Measurements from ENCODE around the gene PIGC.
"Not testable (repeated sequence)": the region's sequence is repeated elsewhere in the genome, so short reads cannot be mapped to it uniquely, and the experiment has no call there.

The PIGC gene

DNA sequence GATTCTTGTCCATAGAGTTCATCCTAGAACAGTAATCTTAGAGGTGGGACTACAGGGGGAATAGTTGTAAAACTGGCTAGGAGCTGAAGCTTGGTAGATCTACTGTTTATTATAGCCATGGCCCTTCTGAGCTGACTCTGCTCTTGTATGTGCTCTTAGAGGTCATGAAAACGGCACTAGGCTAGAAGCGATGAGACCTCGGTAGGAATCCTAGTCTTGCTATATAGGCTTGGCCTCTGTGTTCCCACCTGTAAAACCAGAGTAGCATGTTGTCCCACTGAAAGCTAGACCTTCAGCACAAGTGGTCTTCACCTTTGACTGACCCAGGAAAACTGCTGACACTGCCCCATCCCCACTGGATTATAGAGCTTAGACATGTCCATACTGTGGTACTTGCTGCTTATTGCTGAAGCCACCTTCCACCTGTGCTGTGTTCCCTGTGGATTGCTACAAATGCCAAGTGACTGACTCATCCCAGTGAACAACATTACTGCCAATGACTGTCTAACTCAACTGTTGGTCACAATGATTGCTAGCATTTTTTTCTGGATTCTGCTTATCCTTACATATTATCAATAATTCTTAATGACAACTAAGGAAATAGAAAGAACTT is 23.0 kb upstream of the PIGC start:
- no peak for DNase-seq (ENCODE audit: low spot score)

DNA sequence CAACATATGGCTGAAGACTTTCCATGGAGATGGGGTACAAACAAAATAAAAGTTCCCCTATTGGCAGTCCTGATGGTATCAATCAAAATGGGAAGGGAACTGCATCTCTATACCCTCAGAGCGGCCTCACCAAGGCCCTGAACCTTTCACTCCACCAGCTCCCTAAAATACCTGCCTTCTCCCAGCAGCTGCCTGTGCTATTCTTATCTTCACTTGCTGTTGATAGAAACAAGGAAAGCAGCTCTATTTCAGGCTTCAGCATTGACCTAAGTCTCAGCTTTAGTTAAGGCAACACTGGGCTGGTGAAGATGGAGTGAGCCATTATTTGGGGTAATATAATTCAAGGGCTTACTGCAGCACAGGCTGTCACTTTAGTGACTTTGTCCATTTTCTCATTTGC is 21.7 kb upstream of the PIGC start:
- no peak for DNase-seq (ENCODE audit: low spot score)

DNA sequence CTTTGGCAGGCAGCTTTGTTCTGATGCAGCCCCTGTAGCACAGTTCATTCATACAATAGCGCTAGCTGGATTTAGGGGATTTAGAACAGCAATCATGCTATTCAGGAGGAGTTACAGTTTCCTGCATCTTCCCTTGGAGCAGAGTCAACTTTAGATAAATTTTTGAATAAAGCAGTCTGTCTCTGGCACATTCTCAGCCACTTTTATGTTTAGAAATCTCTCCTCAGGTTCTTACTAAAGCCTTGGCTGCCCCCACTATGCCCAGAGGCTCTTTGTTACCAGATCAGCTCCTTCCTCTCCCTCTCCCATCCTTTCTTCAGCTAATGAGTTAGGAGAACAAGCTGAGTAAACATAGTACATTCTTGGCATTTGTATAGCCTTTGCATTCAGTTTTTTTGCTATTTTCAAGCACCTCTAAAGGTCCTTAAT is 17.0 kb upstream of the PIGC start:
- DNase-seq (ENCODE audit: low spot score), result no peak

DNA sequence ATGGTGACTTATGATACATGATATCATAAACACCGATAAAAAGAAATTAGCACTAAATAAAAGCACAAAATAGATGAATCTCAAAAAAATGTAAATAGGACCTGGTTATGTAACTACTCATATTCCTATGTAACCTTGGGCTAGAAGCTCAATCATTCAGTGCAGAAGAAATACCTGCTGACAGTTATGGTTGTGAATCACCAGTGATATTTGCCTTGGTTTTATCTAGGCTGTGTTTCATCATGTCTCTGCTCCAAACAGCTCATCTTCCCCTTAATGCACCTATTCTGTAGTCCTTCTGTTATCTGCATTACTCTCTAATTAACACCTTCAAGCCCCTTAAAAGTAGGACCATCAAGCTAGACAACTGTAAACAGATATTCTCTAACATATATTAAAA is 16.3 kb upstream of the PIGC start:
- DNase-seq (ENCODE audit: low spot score), result no peak

DNA sequence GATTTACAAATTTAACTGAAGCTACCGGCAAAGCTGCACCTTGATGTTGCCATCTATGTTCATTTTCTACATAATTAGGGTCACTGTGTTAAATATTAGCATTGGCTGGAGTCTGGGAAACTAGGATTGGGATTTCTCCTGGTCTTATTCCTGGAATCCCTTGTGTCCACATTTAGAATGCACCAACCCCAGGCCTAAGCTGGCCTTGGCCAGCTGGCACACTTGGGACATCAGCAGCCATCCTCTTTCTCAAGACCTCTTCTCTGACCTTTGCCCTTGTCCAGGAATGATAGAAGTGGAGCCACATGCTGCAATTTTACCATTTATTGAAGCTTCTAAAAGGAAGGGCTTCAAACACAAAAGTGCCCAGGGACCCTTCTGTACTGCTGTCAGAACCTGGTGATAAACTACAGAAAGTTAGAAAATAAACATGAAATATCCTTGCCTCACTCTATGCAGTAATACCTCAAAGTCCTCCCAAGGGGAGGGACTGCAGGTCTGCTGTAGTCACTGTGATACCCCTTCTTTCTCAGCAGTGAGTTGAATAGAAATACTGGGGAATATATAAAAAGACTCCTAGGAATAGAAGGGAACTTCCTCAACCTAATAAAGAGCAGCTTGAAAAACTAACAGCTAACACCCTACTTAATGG is 13.7 kb upstream of the PIGC start:
- no peak for DNase-seq (ENCODE audit: low spot score)

DNA sequence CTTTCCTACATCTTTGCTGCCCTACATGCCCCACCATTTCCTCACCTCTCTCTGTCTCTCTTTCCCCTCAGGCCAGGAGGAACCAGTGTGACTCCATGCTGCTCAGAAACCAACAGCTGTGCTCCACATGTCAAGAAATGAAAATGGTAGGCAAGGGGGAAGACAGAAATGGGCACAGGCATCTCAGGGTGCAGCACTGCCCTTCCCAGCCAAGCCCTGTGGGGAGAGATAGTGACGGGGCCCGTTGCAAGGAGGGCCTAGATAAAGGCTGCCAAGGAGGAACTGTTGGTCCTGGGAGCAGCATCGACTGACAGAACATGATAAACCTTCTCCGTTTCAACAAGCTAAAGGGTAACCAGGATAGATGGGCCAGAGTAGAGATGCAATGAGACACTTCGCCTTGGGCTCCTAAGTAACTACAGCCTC is 12.5 kb upstream of the PIGC start:
- no peak for DNase-seq (ENCODE audit: low spot score)

DNA sequence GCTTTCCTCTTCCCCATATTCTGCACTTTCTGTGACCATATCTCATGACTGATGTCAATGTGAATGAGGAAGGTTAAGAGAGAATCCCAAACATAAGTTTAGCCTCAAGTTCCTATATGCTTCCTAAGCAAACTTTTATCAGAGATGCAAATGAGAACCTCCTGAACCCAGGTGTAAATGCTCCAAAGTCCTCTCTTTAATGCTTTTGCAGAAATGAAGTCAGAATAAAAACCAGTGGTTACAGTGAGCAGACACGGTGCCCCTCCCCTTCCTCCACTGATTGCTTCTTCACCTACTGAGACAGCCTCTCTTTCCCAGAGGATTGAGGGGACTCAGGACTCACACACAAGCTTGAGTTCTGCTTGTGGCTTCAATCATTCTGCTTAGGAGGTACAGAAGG is 11.6 kb upstream of the PIGC start:
- no peak for DNase-seq (ENCODE audit: low spot score)

DNA sequence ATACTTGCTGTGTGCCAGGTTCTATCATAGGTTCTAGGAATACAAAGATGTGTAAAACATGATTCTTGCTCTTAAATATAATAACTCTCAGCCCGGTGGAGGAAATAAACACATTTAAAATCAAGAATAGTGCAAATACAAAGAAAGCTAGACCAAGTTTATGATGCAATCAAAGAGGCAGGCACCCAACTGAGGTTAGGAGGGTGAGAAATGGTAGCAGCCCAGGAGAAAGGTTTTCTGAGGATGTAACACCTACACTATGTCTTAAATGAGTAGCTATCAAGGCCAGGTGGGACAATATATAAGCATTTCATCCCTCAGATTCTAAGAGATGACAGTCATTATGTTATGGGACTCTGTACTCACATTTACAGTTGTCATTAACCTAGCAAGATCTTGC is 9.7 kb upstream of the PIGC start:
- DNase-seq (ENCODE audit: low spot score), result no peak

DNA sequence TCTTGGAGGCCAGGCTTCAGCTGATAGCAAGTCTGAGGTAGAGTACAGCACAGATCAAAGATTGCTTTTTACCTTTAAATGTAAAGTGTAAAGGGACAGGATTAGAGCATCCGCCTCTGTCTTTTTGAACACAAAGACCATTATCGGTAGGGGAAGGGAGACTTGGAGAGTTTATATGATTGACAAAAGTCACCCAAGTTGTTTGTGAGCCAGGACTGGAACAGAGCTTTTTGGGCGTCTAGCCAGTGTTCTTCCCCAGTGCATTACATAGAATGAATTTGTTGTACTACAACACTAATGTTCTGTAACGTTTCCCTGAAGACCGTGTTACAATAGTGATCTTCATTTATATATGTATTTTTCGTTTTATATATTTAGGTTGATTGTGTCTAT is 9.3 kb upstream of the PIGC start:
- DNase-seq (ENCODE audit: low spot score), result no peak

DNA sequence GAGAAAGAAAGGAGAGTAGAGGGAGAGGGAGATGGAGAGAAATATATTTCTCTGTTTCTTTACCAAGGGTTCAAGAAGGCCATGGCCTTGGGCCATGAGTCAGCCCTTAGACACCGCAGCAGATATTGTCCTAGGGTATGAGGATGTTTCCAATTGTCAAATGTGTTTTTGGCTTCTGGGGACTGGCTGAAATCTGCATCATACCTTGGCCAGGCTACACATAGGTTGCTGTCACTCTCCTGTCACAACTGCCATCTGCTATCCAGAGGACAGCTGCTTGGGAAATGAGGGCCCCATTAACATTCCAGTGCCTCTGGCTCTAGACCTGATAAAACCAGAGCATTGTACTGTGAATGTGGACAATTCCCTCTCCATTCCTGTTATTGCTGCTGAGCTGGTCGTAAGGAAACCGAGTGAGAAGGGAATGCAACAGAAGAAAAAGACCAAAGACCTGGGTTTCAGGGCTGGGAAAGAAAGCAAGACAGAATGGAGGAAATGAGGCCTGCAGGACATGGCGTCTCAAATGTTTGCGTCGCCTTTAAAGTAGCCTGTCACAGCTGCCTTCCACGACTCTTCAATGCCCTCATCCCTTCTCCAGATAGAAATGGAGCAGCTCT is 8.8 kb upstream of the PIGC start:
- no peak for DNase-seq (ENCODE audit: low spot score)

DNA sequence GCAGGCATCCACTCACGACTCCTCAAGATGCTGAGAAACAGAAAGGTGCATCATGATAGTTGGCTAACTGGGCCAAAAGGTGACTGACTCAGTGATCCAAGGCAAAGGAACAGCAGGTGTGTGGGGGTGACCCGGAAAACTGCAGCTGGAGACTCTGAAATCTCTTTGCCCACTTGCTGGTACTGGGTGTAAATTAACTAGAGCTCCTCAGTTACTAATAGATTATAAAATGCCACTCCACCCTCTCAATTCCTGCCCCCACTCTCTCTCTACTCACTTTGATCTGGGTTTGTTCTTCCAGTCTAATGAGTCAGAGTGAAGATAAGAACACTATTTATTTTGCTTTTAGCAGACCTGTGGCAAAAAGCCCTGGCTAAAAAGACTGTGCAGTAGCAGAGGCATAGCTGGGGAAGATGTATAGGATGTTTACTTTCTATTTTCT is 7.2 kb upstream of the PIGC start:
- DNase-seq (ENCODE audit: low spot score), result no peak

DNA sequence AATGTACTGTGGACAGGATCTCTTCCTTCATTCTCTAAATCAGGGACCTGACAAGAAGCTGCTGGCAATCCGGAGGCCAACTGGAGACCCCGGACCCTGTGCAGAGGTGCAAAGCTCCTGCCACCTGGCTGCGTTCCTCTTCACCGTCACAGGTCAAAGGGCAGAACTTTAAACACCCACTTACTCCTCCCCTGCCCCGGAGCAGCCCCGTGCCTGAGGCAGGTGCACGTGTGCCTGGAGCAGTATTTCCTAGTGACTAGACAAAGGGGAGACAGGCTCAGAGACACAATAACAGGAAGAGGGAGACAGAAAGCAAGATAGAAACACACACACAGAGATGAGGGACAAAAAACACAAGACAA is 6.6 kb upstream of the PIGC start:
- DNase-seq (ENCODE audit: low spot score), result no peak

DNA sequence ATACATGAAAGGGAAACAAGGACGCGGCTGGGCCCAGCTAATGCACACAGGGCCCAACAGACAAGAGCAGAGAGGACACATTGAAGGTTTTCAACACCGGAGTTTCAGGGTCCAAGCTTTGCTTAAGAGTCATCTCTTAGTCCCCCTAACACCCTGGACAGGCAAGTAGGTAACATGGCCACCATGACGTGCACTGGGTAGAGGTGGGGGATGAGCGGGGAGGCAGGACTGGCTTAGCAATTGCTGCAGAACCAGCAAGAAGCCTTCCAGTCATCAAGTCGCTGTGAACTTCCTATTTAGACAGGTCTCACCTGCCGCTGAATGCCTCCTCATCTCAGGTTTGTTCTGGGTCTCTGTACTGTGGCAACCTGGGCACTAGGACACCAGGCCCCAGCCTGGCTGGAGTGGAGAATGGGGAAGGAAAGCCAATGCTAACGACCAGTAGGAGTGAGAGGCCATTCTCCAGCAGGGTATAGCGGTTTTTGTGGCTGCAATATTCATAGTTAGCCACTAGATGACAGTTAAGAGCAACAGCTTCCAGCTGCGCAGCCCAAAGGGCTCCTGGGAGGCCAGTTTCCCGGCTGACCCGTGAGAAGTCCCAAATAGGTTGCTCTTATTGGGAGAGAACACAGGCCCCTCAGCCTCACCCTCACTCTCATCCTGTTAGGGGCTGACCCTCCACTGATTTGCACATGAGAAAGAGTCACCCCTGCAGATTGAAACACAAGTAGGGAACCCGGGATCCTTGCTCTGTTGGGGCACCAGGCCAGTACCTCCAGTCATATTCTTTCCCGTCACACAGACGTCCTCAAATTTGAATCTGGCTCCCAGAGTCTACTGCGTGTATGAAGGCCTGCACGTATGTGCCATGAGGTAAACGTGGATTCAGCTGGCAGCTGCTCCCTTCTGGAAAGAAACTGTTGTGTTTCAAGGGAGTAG is 6.0 kb upstream of the PIGC start:
- peak; percentile 70 for DNase-seq (ENCODE audit: low spot score)

DNA sequence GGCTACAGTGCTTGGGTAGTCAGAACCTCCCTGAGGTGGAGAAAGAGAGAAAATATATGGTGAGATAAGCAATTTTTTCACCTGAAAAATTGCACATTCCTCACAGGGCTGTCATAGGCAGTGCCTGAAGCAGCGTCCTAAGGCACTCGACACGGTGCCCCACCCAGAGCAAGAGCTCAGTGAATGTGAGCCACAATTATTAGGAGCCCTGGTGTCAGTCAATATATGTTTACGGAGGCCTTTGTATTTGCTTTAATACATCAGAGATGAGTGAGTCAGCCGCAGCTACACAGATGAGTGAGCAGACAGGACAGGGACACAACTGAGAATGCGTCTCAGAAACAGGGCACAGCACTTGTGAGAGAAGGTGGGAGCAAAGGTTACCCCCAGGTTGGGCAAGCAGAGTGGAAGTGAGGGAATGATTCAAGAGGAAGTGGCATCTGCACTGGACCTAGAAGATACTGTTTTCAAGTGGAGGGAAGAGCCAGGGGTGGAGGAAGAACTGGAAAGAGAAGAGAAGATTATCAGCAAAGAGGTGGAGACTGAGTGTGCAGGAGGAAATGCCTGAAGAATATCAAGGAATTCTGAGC is 5.2 kb upstream of the PIGC start:
- DNase-seq (ENCODE audit: low spot score), result no peak

DNA sequence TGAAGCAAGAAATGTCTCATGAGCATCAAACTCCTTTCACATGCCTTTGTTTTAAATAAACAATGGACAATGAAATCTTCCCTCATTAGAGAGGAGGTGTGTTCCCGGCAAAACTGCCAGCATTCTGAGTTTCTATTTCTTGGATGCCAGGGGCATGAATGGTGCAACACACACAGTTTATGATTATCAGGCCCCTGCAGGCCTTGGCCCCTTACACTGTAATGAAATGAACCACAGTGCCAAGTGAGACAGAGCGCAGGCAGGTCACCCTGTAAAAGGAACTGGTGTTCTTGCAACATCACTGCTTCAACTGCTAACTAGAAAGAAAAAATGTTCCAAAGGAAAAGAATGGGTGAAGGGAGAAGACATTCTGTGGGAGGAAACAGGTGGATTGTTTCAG is 3.8 kb upstream of the PIGC start:
- DNase-seq (ENCODE audit: low spot score), result no peak

DNA sequence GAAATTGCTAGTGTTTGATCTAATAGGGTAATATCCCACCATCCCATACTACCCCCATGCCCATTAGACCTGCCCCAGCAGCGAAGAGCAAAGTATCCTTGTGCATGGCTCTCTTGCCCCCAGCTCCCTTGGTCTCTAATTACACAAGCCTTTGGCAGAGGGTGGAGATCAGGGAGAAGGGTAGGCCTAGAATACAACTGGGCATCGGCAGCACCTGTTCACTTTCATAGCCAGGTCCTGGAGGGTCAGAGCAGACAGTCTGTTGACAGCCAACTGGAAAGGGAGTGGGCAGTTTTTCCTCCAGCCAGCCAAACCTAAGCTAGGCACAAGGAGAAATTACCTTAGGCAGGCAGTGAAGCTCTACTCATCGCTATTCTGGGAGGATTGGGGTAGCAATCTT is 2.7 kb upstream of the PIGC start:
- no peak for DNase-seq (ENCODE audit: low spot score)

DNA sequence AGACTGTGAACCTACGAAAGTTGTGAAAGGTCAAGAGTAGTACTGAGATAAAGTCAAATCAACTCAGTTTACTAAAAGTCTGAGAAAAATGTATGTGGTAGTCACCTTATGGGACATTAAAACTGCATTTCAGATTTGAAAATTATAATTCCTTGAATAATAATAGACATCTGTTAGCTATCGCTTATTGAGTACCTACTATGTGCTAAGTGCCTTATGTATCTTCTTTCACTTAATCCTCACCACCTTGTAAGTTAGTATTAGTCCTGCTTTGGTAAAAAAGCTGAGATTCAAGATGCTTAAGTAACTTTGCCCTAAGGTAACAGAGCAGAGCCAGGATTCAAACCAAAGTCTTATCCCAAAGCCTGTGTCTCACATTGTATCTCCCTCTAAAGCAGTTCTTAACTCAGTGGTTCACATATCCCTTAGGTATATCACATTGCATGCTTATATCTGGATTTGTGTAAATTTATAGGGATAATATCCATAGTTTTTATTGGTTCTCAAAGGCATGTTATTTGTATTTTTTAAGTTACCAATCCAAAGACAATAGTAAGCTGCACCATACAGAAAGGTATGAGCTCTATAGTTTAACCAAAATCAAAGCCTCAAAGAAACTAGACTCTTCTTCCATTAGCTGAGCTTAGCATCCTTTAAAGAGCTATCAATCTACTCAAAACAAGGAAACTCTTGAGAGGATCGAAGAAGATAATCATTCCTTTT is 865 bp downstream of the PIGC start:
- no peak for DNase-seq (ENCODE audit: low spot score)

DNA sequence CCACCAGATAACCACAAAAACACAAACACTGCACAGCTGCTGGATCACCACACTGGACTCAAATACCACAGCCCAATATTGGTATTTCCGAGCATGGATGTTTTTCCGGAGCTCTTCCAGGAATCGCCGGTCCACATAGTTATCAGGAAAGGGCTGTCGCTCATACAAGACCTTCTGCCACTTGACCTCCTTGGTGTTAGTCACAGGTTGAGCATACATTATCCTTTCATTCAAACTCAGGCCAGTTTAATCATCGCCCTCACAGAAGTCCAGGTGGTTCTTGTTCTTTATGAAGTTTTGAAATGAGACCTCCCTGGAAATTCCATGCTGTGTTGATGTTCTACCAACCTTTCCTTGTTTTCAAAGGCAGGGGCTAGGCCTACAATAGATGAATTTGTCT is 1.5 kb downstream of the PIGC start:
- DNase-seq (ENCODE audit: low spot score), result no peak

DNA sequence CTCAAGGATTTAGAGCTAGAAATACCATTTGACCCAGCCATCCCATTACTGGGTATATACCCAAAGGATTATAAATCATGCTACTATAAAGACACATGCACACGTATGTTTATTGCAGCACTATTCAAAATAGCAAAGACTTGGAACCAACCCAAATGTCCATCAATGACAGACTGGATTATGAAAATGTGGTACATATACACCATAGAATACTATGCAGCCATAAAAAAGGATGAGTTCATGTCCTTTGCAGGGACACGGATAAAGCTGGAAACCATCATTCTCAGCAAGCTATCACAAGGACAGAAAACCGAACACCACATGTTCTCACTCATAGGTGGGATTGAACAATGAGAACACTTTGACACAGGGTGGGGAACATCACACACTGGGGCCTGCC is 6.7 kb downstream of the PIGC start:
- not testable (repeated sequence) for DNase-seq (ENCODE audit: low spot score)

DNA sequence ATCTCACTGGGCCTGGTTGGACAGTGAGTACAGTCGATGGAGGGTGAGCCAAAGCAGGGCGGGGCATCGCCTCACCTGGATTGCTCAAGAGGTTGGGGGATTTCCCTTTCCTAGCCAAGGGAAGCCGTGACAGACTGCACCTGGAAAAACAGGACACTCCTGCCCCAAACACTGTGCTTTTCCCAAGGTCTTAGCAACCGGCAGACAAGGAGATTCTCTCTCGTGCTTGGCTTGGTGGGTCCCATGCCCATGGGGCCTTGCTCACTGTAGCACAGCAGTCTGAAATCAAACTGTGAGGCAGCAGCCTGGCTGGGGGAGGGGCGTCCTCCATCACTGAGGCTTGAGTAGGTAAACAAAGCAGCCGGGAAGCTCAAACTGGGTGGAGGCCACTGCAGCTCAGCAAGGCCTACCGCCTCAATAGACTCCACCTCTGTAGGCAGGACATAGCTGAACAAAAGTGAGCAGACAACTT is 12.1 kb downstream of the PIGC start:
- no peak for DNase-seq (ENCODE audit: low spot score)

DNA sequence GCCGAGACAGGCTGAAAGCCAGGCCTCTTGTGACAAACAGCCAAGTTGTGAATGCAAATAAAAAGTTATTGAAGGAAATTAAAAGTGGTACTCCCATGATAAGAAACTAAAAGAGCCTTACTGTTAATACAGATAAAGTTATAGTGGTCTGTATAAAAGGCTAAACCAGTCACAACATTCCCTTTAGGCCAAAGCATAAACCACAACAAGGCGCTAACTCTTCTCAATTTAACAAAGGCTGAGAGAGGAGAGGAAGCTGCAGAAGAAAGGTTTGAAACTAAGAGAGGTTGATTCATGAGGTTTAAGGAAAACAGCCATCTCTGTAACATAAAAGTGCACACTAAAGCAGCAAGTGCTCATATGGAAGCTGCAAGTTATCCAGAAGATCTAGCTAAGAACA is 12.7 kb downstream of the PIGC start:
- DNase-seq (ENCODE audit: low spot score), result no peak

DNA sequence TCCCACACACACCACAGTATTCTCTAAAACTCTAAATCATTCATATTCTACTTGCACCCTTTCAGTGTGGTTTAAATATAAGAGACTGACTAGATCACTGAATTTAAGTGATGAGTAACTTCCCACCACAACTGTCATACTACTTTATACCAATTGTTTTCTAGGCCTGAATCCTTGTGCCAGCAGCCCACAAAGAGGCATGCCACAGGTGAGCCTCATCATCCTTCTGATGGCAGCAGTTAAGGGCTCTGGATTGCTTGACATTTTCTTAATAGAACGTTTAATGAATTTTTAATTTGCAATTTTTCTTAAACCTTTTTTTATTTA is 13.8 kb downstream of the PIGC start:
- no peak for DNase-seq (ENCODE audit: low spot score)

Measured in iPS-NIHi11 (cell line).